NCI-H526 treated with DMSO at 0.1 percent for 48 hours (cell line): ENCODE measurements around the gene TLE2.
"Not testable (repeated sequence)": the region's sequence is repeated elsewhere in the genome, so short reads cannot be mapped to it uniquely, and the experiment has no call there.

ENCODE experiments used
- DNase-seq: peaks from one replicate; lab custom pipeline; 2025; lab: John Stamatoyannopoulos, UW

TLE2 gene

DNA sequence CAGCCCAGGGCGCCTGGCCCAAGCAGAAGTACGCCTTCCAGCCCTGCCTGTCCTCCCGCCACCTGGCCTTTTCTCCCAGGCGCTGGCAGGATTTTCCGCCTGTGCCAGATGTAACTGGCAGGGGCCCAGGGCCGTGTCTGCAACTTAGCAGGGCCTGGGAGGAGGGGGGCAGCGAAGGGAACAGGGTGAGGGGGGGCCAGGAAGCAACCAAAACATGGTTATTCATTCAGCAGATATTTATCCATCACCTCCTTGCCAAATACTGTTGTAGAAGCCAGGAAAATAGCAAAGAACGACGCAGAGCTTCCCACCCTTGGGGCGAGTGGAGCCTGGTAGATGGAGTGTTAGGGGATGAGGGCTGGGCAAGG, 46.1 kb downstream of the TLE2 start:
- no peak for DNase-seq

DNA sequence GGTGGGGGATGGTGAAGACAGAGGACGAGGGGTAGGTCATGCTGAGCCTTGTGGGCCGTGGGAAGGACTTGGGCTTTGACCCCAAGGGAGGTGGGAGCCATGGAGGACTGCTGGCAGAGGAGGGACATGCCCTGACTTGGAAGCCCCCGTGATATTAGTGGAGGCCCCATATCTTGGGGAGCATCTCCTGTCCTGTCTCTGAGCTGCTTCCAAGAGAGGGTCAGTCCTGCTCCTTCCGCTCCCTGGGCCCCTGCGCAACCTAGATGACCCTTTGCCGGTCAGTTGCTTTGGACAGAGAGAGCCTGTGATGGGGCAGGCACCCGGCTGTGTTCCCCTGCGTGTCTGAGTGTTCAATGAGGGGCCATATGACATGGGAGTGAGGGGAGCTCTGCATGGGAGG, 46.5 kb downstream of the TLE2 start:
- no peak for DNase-seq

DNA sequence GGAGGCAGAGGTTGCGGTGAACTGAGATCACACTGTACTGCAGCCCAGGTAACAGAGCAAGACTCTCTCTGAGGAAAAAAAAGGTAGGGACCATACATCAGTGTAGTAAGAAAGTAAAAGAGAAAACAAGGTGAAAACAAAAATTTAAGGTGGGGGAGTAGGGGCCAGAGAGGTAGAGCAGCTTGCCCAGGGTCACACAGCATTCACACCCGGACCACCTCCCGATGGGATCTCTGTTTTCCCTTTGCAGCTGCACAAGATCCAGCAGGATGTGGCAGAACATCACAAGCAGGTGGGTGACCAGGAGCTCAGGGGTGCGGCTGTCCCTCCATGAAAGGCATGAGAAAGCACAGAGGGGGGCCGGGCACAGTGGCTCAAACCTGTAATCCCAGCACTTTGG, 47.2 kb downstream of the TLE2 start:
- DNase-seq = no peak

DNA sequence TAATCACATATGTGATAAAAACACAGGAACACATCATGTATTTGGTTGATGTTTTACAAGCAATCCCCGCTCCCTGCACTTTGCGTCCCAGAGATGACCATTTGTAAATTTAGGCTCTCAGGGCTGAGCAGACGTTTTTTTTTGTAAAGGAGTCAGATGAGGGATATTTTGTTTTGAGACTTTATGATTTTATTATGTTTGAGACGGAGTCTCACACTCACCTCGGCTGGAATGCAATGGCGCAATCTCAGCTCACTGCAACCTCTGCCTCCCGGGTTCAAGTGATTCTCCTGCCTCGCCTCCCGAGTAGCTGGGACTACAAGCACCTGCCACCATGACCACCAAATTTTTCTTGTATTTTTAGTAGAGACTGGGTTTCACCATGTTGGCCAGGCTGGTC, 50.3 kb downstream of the TLE2 start:
- no peak for DNase-seq

DNA sequence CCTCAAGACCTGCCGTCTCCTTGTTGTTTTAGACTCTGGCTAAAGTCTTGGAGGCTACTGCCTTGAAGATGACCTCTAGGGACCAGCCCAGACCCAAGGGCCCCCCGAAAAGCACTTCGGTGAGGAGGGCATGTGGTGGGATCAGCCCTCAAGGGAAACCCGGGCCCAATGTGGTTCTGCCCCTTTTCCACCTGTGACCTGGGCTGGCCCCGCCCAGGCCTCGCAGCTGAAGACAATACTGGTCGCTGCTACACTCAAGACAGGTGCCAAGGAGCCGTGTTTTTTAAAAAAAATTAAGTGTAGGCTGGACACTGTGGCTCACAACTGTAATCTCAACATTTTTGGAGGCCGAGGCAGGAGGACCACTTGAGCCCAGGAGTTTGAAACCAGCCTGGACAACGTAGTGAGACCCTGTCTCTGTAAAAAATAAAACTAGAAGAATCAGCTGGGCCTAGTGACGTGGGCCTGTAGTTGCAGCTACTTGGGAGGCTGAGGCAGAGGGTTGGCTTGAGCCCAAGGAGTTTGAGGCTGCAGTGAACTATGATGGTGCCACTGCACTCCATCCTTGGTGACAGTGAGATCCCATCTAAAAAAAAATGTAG, 50.8 kb downstream of the TLE2 start:
- DNase-seq = no peak

DNA sequence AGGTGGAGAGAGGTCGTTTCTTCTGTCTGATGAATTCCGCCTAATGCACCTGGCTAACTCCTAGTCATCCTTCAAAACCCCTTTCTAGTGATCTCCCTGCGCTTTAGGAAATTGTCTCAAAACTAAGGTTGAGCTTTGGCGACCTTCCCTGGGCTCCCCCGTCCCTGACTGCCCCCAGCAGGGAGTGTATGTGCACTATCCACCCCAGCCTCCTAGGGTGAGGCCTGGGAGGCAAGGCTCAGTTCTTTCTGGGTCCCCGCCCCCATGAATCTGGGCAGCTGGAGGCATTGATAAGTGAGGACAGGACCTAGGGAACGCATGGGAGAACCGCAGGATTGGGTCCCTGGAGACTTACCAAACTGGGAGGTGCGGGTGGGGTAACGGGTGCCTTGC, 51.3 kb downstream of the TLE2 start:
- no peak for DNase-seq

DNA sequence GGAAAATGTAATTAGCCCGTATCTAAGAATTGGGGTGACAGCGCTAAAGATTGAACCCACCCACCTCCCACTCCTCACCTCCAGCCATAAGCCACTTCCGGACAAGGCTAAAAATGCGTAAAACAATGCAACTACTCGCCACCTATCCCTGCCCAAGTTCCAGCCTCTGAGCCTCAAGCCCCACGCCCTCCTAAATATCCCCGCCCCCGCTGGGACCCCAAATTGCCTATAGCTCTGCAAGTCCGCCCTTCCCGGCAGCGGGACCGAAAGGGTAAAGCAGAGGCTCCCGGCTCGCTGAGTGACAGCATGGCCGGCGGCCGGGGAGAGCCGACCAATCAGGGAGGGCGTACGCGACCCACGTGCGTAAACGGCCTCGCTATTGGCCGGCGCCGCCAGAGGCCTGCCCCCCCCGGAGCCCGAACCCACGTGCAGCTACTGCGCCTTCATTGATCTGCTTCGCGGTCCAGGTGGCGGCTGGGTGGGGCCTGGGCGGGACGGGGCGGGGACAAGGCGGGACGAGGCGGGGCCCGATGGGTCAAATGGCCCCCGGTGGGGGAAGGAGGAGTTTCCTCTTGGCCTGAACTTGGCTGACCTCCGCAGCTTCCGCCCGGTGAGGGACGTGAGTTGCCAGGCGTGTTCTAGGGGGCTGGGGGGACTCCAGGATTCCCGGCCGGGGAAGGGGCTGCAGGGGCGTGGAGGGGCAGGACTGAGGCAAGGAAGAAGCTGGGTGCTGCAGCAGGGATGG, 51.9 kb downstream of the TLE2 start, which contains the start of gene TLE6:
TSS of gene TLE6 (plus strand) at position 564 of the 745 bp plus-strand sequence. CDS start 670 bp downstream, outside the sequence.
- peak; percentile 81 for DNase-seq

DNA sequence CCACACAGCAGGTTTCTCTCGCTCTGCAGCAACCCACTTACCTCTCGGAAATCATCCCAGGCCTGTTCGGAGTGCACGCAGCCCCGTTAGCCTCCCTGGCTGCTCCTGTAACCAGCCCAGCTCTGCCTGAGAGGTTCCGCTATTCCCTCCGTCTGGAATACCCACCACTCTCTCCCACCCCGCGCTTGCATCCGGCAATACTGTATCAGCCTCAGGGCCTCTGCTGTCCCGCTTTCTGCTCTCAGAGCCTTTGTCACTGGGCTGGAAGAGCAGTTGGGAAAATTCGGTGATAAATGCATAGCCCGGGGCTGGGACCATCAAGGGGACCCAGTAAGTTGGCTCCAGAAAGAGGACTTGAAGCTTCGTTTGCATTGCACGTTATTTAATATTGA, 52.5 kb downstream of the TLE2 start:
- no peak for DNase-seq

DNA sequence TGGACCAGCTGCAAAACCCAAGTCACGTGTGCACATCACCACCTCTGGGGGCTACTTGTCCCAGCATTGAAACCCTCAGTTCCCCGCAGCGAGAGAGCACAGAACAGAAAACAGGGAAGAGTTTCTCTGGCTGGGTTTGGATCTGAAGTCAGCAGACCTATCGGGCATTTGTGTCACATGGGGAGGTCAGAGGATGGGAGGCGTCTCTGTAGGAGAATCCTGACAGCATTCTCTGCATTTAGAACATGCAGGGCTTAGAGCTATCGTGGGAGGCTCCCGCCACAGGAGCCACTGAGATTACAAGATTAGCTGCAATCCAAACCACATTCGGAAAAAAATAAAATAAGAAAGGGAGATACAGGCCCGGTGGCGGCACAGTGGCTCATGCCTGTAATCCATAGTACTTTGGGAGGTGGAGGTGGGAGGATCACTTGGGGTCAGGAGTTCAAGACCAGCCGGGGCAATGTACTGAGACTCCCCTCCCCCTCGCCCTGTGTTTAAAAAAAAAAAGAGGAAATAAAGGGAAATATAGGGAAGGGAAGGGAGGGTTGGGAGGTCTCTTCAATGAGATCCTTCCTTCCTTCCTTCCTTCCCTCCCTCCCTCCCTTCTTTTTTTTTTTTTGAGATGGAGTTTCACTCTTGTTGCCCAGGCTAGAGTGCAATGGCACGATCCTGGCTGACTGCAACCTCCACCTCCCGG, 54.6 kb downstream of the TLE2 start:
- no peak for DNase-seq

DNA sequence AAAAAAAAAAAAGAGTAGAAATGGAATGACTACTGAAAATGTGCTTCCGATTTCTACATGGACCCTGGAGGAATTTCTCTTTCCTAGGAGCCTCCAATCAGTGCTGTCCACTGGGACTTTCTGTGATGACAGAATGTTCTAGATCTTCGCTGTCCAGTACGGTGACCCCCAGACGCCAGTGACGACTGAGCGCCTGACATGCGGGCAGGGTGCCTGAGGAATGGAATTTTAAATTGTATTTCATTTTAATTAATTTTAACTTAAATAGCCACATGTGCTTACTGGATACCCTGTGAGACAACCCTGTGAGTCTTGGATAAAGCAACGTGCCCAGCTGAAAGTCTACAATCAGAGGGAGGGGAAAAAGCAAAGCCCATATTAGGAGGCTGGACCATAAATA, 55.9 kb downstream of the TLE2 start:
- no peak for DNase-seq

DNA sequence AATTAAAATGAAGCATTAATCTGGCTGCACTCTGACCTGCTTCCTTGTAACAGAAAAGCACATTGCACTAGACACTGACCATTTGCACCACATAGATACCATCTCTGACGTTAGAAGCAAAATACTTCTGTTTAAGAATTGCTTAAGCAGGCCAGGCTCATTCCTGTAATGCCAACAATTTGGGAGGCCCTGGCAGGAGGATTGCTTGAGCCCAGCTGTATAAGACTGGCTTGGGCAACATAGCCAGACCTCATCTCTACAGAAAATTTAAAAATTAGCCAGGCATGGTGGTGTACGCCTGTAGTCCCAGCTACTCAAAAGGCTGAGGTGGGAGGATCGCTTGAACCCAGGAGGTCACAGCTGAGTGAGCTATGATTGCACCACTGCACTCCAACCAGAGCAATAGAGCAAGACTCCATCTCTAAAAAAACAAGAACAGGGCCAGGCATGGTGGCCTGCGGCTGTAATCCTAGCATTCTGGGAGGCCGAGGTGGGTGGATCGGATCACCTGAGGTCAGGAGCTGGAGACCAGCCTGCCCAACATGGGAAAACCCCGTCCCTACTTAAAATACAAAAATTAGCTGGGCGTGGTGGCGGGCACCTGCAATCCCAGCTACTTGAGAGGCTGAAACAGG, 58.8 kb downstream of the TLE2 start:
- no peak for DNase-seq

DNA sequence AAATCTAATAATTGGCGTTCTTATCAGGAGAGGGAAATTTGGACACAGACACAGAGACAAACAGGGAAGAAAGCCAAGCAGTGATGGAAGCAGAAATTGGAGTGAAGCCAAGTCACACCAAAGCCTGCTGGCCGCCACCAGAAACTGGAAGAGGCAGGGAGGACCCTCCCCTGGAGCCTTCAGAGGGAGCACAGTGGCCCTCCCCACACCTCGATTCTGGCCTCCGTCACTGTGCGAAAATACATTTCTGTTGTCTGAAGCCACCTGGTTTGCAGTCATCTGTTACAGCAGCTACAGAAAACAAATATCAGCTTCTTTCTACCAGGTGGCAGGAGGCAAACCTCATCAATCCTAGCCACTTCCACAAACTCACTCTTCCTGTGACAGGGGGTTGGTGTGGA, 60.0 kb downstream of the TLE2 start:
- no peak for DNase-seq

DNA sequence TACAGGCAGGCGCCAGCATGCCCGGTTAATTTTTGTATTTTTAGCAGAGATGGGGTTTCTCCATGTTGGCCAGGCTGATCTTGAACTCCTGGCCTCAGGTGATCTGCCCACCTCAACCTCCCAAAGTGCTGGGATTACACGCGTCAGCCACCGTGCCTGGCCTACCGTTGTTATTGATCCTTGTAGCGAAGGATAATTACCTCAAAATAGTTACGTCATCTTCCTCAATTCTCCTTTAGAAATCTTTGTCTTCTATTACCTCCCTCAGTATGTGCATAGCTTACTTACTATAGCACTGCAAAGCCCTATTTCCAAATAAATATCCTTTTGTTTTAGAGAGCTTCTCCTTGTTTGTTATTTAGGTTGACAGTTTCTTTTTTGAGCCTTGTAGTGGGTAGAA, 61.1 kb downstream of the TLE2 start:
- DNase-seq = no peak

DNA sequence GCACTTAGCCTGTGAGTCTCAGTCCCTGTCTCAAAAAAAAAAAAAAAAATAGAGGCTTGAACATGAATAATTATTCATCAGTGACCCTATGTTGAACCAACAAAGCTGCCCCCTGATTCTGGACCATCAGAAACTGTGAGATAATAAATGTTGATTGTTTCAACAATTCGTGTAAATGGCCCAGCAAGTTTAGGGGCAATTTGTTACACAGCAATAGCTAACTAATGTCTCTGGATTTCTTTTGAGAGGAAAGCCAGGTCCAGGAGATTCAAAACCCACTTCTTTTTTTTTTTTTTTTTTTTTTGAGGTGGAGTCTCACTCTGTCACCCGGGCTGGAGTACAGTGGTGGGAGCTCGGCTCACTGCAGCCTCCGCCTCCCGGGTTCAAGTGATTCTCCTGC, 64.2 kb downstream of the TLE2 start:
- DNase-seq = no peak

DNA sequence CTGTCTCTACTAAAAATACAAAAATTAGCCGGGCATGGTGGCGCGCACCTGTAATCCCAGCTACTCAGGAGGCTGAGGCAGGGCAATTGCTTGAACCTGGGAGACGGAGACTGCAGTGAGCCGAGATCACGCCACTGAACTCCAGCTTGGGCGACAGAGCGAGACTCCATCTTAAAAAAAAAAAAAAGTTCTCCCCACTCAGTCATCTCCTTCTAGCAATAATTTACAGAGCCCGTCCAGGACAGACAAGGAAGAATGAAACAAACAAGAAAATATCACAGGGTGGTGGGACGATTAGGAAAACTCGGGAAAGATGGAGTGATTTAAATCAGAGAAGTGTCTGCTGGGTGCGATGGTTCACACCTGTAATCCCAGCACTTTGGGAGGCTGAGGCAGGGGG, 65.4 kb downstream of the TLE2 start:
- DNase-seq = not testable (repeated sequence)

DNA sequence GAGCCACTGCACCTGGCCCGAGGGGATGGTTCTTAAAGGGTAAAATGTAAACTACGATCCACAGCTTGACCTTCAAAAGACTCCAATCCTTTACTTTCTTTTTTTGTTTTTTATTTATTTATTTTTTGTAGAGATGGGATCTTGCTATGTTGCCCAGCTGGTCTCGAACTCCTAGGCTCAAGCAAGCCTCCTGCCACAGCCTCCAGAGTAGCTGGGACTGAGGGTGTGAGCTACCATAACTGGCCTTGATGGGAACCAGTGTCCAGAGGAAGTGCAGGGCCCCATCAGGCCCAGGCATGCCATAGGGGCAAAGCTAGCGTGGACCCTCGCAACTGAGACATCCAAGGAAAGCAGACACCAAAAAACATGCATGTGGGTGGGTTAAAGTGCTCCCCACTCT, 66.0 kb downstream of the TLE2 start:
- DNase-seq = no peak

DNA sequence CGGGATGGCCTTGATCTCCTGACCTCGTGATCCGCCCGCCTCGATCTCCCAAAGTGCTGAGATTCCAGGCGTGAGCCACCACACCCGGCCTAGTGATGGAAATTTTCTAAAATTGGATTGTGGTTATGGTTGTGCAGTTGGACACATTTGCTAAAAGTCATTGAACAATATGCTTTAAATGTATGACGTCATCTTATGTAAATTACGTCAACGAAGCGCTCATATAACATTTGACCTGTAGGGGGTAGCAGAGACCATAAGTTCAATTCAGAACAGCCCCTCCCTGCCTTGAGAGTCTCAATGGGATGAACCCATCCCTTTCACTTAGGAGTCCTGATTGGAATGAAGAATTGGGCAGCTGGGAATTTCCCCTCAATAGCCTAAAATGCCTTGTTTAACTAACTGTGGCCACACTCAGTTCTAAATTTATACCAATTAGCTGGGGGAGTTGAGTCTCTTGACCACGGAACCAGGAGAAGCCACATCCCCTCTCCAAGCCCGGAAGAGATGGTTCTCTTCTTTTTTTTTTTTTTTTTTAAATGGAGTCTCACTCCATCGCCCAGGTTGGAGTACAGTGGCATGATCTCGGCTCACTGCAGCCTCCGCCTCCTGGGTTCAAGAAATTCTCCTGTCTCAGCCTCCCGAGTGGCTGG, 66.9 kb downstream of the TLE2 start:
- peak; percentile 12 for DNase-seq

DNA sequence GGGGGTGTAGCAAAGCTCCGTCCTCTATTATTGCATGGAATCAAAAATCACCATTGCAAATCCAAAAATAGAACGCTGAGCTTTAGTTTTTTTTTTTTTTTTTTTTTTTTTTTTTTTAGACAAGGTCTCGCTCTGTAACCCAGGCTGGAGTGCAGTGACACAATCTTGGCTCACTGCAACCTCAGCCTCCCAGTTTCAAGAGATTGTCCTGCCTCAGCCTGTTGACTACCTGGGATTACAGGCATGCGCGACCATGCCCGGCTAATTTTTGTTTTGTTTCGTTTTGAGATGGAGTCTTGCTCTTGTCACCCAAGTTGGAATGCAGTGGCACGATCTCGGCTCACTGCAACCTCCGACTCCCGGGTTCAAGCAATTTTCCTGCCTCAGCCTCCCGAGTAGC, 69.0 kb downstream of the TLE2 start:
- no peak for DNase-seq

DNA sequence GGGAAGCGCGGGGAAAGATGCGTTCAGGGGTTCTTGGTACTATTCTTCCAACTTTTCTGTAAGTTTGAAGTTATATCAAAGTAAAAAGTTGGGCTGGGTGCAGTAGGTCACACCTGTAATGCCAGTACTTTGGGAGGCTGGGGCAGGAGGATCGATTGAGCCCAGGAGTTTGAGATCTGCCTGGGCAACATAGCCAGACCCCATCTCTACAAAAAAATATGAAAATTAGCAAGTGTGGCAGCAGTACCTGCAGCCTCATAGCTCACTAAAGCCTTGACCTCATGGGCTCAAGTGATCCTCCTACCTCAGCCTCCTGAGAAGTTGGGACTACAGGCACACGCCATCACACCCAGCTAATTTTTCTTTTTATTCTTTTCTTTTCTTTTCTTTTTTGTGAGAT, 71.9 kb downstream of the TLE2 start:
- DNase-seq = no peak

DNA sequence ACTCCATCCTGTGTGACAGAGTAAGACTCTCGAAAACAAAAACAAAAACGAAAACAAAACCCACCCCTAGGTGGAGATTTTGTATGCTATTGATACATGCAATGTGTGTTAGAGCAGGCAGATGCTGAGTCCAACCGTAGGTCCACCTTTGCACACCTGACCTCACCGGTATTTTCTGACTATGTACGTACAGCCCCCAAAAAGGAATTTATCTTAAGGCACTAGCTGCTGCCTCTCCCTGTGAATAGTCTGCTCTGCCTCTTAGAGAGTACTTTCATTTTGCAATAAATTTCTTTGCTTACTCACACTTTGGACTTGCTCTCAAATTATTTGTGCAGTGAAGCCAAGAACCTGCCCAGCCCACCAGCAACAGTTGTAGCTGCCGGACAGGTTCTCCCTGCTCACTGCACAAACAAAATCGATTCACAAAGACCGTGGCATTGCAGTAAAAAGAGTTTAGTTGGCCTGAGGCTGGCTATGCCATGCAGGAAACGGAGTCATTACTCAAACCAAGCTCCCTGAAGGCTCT, 76.1 kb downstream of the TLE2 start:
- peak; percentile 3 for DNase-seq

DNA sequence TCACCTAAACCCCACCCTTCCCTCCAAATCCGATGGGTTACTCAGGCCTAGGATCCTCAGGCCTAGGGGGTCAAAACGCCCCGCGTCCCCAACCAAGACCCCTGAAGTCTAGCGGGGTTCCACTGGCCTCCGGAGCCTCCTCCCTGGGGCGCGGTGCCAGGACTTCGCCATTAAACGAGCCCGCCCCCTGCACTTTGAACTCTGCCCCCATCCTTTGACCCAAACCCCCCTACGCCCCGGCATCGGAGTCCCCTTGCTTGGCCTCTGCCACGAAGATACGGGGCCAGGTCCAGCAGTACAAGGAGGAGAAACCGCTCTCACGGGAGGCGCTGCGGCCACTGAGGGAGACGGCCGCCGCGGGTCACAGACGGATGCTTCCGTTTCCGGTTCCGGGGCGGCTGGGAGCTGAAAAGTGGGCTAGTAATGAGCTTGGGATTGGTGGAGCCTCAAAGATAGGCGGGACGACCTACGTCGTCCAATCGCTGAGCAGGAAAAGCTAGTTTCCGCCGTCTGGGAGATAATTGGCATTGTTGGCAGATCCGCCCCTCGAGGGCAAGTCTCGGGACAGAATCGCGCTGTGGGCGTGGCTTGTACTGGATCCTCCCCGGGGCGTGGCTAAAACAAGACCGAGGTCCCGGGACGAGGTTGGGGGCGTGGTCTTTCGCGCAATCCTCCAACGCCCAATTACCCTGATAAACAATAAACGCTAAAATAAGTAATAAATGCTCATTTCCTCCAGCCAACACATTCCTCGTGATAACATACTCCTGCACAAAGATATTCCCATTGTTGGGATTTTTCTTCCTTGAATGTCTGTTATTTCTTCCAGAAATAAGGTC, 78.6 kb downstream of the TLE2 start:
- DNase-seq = peak; percentile 95
